IPS-11a (cell line): ENCODE data around the gene CCZ1.
"Not testable (repeated sequence)": the region's sequence is repeated elsewhere in the genome, so short reads cannot be mapped to it uniquely, and the experiment has no call there.

Source experiments
- H3K4me3 ChIP-seq: one replicate; pipeline ENCODE4 v1.5.1; 2013; ENCODE audit warnings: low read depth, low read length, control low read depth

Gene CCZ1

DNA sequence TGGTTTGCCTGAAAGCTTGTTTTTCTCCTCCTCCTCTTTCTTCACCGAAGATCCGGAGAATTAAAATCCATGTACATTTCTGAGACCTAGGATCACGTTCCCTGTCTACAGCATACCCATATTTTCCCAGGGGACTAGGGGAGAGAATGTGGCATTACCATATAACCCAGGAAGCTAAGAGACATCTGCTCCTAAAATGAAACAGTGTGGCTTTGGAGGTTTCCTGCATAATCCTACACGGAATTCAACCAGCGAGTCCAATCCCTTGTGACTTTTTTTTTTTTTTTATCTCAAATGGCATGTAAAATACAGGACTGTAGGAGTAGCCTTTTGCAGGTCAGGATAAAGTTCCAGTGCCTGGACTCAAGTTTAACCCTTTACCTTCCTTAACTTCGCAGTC is 10.3 kb downstream of the CCZ1 start:
- not testable (repeated sequence) for H3K4me3 ChIP-seq

DNA sequence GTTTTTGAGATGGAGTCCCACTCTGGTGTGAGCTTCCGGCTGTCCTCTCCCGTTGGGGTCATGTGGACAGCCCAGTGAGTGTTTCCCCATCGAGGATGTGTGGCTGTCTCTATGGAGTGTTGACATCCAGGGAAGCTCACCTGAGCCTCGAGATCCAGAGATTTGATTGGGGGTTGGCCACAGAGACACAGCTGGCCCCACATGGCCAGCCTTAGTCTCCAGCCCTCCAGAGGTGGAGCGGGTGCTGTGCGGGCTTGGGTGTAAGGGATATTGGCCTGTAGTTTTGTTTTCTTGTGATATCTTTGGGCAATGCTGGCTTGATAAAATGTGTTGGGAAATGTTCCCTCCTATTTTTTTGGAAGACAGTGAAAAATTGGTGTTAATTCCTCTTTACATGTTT is 18.0 kb downstream of the CCZ1 start:
- not testable (repeated sequence) for H3K4me3 ChIP-seq

DNA sequence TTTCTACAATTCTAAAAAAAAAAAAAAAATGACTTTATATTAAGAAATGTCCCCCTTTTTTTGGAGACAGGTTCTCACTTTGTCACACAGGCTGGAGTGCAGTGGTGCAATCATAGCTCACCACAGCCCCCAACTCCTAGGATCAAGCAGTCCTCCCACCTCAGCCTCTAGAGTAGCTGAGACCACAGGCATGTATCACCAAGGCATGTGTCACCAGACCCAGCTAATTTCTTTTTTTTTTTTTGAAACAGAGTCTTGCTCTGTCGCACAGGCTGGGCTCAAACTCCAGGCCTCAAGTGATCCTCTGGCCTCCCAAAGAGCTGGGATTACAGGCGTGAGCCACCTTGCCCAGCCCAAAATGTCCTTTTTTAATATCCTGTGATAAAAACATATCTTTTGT is 25.6 kb downstream of the CCZ1 start:
- not testable (repeated sequence) for H3K4me3 ChIP-seq

DNA sequence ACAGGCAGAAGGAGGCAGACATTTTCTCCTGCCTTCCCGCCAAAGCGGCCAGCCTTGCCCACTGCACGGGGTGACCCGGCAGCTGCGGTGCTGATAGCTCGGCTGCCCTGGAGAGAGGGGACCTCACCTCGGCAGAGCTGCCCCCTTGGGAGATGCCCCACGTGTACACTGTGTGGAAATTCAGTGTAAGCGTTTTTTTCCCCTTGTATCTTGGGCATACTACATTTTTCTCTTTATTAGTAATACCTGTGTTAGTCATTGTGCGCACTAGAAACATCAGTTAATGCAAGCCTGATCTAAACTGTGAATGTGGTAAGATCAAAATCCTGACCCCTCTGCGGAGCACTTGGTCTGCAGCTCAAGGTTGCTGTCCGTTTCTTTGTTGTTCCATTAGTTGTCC is 26.1 kb downstream of the CCZ1 start:
- H3K4me3 ChIP-seq: not testable (repeated sequence)

DNA sequence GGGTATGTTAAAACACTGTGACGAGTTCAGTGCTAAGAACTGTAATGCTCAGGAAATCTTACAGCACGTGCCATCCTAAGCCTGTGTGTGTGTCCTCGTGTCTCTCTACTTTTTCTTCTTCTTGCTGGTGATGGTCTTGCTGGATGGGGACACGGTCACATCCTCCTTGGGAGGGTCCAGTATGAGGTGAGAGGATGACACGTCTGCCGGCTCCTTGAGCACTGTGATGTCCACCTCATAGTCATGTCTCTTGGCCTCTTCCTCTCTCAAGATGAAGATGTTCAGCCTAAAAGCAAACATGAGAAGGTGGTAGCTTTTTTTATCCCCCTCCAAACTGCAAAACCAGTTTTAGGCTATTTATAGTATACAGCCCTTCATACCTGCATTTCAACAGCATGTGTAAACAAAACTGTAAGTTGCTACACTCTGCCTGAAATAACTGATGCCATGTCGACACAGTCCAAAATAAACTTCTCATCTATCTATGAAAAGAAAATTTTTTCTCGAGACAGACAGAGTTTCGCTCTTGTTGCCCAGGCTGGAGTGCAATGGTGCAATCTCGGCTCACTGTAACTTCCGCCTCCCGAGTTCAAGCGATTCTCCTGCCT is 27.8 kb downstream of the CCZ1 start:
- not testable (repeated sequence) for H3K4me3 ChIP-seq

DNA sequence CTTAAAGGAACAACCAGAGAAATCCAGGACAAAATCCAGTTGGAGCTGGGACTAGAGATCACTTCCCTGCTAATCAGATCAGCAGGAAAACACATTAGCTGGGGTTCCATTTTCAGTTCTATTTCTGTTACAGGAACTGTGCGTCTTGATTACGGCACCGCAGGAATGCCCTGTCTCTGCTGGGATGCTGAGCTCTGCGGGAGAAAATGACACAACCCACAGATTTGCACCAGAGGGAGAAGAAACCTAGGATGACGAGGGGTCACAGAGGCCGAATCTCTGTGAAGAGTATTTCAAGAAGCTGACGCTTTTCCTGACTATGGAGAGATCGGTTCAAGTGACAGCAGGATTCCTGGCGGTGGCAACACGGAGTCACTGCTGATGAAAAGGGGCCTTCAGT is 31.8 kb downstream of the CCZ1 start:
- not testable (repeated sequence) for H3K4me3 ChIP-seq

DNA sequence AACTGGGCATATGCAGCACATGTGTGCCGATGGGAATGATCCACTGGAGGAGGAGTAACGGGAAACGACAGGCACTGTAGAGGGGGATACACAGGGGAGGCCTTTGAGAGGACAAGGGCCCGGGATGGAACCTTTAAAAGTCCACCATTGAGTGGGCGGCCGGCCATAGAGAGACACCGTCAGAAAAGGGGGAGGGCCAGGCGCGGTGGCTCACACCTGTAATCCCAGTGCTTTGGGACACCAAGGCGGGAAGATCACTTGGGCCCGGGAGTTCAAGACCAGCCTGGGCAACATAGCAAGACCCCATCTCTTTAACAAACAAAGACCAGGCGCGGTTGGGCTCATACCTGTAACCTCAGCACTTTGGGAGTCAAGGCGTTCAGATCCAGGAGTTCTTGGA is 32.7 kb downstream of the CCZ1 start:
- not testable (repeated sequence) for H3K4me3 ChIP-seq

DNA sequence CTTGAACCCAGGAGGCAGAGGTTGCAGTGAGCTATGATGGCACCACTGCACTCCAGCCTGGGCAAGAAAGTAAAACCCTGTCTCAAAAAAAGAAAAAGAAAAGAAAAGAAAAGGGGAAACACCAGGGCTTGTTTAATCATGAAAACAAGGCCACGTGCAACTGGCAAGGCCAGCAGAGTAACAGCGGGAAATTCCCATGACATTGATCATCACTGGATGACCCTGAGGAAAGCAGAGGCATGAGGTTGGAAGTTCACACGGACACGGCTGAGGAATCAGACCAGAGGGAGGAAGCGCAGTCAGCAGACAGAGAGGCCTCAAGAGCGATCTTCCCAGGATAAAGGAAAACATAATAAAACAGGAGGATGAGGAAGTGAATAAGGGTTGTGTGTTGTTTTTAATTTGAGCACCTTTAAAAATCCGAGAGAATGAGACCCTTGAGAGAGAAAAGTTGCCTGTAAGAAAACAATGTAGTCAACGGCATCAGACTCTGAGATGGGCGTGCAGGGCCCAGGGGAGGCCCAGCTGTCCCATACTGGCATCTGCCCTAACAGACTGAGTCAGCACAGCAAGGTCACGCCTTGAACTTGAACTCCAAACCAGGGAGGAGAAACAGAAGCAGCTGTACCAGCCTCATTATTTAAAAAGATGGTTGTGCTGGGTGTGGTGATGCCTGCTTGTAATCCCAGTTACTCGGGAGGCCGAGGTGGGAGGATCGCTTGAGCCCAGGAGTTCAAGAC is 33.5 kb downstream of the CCZ1 start:
- not testable (repeated sequence) for H3K4me3 ChIP-seq

DNA sequence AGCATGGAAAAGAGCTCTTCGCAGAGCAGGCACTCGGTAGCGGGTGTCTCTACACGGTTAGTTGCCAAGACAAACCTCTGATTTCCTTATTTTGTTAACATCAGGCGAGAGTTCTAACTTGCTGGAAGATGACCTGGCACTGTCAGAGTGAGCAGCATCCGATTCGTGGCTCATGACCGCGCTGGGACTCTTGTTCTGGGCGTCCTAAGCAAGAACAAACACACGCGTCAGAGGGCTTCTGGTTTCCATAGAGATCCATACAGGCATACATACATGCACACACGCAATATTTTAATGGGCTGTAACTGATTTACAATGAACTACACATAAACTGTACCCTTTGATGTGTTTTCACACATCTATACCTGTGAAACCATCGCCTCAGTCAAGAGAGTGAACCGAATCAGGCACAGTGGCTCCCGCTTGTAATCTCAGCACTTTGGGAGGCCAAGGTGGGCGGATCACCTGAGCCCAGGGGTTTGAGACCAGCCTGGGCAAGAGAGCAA is 36.5 kb downstream of the CCZ1 start:
- not testable (repeated sequence) for H3K4me3 ChIP-seq

DNA sequence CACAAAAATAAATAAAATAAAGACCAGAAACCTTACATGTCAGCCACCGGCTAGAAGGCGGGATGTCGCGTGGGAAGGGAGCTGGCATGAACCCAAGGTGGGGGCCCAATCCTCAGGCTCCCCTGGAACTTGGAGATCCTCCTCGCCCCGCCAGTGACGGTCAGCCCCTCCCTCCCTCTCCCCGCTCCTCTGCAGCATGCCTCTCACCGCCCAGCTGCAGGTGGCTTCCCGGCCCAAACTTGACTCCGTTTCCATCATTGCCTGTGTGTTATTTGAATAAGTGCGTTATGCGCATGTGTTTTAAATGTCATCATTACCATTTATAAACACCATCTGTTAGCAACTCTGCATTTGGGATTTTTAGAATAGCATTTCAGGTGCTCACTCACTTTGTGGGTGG is 64.7 kb downstream of the CCZ1 start:
- not testable (repeated sequence) for H3K4me3 ChIP-seq

DNA sequence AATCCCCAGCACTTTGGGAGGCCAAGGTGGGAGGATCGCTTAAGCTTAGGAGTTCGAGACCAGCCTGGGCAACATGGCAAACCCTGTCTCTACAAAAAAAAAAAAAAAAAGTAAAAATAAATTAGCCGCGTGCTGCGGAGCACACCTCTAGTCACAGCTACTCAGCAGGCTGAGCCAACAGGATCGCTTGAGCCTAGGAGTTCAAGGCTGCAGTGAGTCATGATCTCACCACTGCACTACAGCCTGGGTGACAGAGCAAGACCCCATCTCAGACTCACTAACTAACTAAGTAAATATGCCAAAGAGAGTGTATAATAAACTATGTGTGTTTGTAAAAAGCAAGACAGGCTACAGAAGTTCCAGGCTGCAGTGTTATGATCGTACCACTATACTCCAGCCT is 65.3 kb downstream of the CCZ1 start:
- not testable (repeated sequence) for H3K4me3 ChIP-seq

DNA sequence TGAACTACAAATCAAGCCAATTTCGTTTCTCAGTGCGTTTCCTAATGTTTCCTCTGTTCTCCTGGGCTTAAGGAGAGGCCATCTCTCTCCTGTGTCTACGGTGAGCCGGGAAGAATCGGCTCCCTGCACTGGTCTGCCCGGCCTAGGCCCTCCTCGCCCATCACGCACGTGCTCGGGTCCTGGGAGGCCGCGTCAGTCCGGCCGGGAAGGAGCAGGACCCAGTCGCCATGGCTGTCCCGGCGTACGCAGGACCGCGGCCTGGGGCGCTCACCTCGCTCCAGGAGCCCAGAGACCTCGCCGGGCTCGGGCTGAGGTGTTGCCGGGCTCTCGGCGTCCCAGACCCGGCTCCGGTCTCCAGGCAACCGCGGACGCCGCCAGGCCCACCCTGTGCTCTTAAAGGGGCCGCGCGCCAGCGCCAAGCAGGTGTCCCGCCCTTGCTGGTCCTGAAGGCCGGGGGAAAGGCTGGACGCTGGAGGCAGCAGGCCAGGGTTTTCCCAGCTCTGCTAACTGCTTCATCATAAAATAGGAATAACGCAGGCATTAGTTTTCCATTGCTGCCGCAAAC is 71.9 kb downstream of the CCZ1 start, which contains the start of gene RSPH10B:
RSPH10B (minus strand) TSS at position 343 of the 565 bp plus-strand sequence. CDS start 3,573 bp downstream, outside the sequence.
- H3K4me3 ChIP-seq: not testable (repeated sequence)

DNA sequence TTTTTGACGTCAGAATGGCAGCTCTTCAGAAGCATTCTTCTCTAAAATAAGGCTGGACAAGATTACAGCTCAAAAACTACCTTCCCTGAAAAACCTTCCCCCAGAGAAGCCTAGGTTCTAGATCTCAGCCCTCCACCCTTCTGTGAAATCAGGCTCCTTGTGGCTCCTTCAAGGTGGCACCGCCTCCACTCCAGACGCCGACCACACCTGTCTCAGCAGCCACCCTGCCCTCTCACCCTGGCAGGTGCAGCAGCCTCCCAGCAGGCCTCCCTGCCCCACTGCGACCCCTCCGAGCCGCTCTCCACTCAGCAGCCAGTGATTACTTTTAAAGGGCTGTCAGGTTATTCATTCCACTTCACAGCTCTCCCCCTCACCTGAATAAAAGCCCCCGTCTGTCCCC is 75.0 kb downstream of the CCZ1 start:
- H3K4me3 ChIP-seq: not testable (repeated sequence)
